ENCODE data around the gene VPS51.

DNA sequence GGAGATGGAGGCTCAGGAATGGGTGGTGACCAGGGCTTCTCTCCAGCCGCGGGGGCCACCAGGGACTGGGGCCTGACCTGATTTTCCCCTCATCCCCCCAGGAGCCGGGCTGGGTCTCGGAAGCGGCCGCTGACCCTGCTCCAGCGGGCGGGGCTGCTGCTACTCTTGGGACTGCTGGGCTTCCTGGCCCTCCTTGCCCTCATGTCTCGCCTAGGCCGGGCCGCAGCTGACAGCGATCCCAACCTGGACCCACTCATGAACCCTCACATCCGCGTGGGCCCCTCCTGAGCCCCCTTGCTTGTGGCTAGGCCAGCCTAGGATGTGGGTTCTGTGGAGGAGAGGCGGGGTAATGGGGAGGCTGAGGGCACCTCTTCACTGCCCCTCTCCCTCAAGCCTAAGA lies 8.2 kb upstream of the VPS51 start:
- no peak for TF ChIP-seq BHLHE40 (IDR thresholded peaks at IDR 0.05; ENCODE audit: borderline replicate concordance)
- TF ChIP-seq ARNT (IDR thresholded peaks at IDR 0.05) = no peak
- TF ChIP-seq SUZ12 (IDR thresholded peaks at IDR 0.05) = no peak
- TF ChIP-seq HDGF (IDR thresholded peaks at IDR 0.05; ENCODE audit: borderline replicate concordance) = no peak
- TF ChIP-seq FOXK2 (IDR thresholded peaks at IDR 0.05) = no peak
- TF ChIP-seq ZNF384 (IDR thresholded peaks at IDR 0.05) = no peak
- TF ChIP-seq FOXA1 (IDR thresholded peaks at IDR 0.05) = no peak
- TF ChIP-seq ELF4 (IDR thresholded peaks at IDR 0.05) = no peak
- no peak for TF ChIP-seq FOXM1 (IDR thresholded peaks at IDR 0.05; ENCODE audit: borderline replicate concordance)
- no peak for TF ChIP-seq TARDBP (IDR thresholded peaks at IDR 0.05)
- TF ChIP-seq SP1 (IDR thresholded peaks at IDR 0.05) = no peak

Data from HEK293T (cell line).